GM18519 (cell line): ENCODE measurements around the gene TPRG1L.

Experiments used
- ATAC-seq: cut with Tn5 transposase; IDR thresholded peaks from one replicate; pipeline ENCODE4 v1.9.1; 2021; ENCODE audit warnings: mild to moderate bottlenecking, moderate library complexity; ENCODE audit not compliant: unreplicated experiment, low FRiP score

TPRG1L gene

DNA sequence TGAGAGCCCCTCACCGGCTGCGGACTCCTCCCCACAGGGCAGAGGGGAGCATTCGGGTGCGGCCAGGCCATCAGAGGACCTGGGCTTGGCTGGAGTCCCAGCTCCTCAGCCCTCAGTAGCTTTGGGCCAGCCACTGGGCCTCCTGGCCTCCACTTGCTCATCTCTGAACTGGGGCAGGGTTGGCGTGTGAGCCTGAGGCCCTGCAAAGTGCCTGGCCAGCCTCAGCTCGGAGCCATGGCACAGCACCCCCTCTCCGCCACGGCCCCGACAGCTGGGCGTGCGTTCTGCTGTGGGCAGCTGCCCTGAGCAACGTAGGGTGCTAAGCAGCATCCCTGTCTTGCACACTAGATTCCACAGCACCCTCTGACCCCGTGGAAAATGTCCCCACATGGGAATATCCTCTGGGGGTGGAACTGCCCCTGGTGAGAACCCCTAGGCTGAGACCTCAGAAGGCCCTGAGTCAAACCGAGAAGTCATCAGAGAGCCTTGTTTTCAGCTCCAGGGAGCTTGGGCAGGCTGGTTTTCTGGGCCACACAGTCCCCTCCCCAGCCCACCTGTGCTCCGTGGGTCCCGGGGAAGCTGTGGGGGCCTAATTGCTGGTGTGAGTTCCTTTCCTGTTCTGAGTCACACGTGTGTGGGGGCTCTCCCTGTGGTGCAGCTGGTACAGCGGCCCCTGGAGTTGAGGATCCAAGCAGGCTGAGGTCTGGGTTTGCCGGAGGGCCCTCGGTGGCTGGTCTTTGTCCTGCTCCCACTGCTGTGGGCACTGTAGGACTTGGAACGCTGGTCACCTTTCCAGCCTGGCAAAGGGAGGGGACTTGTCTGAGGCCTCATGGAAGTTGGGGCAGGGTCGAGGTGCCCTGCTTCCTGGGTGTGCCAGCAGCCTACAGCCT is 52.0 kb downstream of the TPRG1L start:
- peak; percentile 43 for ATAC-seq

DNA sequence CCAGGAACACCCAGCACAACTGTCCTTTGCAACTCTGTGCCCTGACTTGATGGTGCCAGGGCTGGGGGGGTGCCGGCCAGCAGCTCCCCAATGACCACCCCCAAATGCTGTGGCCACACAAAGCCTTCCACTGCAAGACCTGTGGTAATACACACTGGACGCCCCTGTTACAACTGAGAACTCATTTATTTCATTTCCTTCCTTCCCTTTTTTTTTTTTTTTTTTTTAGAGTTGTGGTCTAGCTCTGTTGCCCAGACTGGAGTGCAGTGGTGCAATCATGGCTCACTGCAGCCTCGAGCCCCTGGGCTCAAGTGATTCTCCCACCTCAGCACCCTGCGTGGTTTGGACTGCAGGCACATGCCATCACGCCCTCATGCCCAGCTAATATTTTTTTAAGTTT is 52.7 kb downstream of the TPRG1L start:
- ATAC-seq, result no peak

DNA sequence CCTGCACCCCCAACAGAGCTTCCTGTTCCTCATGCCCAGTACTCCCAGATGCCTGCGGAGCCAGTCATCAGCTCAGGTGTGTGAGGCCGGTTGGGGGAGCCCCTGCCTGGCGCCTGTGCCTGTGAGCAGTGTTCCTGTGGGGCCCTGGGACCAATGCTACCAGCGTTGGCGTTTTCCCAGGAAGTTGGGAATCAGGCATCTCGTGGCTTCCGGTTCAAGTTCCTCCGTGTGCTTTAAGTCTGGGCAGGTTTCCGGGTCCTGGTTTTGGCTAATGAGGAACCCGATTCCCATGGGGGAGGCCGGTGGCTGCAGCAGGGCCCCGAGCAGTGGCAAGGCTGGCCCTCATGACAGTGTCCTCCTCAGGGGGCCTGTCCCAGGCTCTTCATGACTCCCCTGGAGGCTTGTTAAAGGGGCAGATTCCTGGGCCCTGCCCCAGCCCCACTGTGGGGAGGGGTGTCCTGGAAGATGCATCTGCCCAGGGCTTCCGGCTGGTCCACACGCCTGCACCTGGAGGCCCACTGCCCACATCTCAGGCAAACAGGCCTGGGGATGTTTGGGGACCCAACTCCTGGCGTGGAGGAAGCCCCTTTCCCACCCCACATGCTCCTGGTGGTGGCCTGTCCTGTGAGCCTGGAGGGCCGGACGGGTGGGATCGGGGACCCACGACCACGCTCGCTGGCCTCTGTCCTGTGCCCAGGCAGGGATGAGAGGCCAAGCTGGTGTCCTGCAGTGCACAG is 53.7 kb downstream of the TPRG1L start:
- no peak for ATAC-seq

DNA sequence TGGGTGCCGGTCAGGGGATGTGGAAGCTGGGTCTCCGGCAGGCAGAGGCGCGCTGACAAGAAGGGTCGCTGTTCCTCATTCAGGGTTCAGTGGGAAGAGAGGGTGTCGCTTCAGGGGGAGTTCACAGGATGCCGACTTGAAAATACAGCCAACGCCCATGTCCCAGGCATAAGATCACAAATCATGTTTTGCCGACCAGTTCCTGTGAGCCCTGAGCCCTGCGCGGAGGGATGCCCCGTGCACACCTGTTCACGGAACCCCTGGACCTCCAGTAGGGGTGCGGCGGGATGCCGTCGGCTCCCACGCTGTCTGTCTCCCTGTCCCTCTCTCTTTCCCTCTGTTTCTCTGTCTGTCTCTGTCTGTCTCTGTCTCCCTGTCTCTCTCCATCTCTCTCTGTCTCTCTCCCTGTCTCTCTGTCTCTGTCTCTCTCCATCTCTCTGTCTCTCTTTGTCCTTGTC is 54.3 kb downstream of the TPRG1L start:
- ATAC-seq, result no peak
